Measurements from ENCODE around the gene CCNJL. TPM values are rescaled to one million over a fixed set of nuclear protein-coding genes. Genes with fewer than 3 reads are reported as not detected.

CCNJL gene
- polyA plus RNA-seq, 2 donors = 0.44 to 0.59 TPM

GRCh38 chr5:160315968-160316367 is 3.6 kb upstream of the CCNJL start:
- peaks cover 0 to 5% of the 10 kb centered on the region in 2 donors for H3K4me1 ChIP-seq (ENCODE audit: control insufficient read depth in 2 of 2, insufficient read depth in 2 of 2, low read length in 1 of 2)
- H3K4me3 ChIP-seq (ENCODE audit: low read depth in 1 of 2, low read length in 2 of 2) = no peak overlapping the region
- no peaks in the 10 kb centered on the region for H3K9me3 ChIP-seq (ENCODE audit: control insufficient read depth in 2 of 2, insufficient read depth in 1 of 2, low read depth in 1 of 2, low read length in 1 of 2)
- H3K27ac ChIP-seq (ENCODE audit: low read depth in 2 of 2, low read length in 1 of 2) = no peak overlapping the region
- H3K36me3 ChIP-seq (ENCODE audit: control insufficient read depth in 2 of 2, insufficient read depth in 2 of 2, low read length in 1 of 2) = no peaks in the 10 kb centered on the region
- H3K27me3 ChIP-seq (ENCODE audit: control insufficient read depth in 1 of 2, insufficient read depth in 2 of 2, low read length in 2 of 2) = peaks cover 0 to 9% of the 10 kb centered on the region in 2 donors
- WGBS, 2 donors = 26 to 28% methylated on average over 1 of the region's 1 CpG

- Histone ChIP-seq H3K36me3 (ENCODE audit: control insufficient read depth in 2 of 2, insufficient read depth in 2 of 2, low read length in 1 of 2) (no peaks in the 10 kb centered on the region), H3K9me3 (ENCODE audit: control insufficient read depth in 2 of 2, insufficient read depth in 1 of 2, low read depth in 1 of 2, low read length in 1 of 2) (no peaks in the 10 kb centered on the region), H3K27ac (ENCODE audit: low read depth in 2 of 2, low read length in 1 of 2) (no peak overlapping the region), H3K27me3 (ENCODE audit: control insufficient read depth in 1 of 2, insufficient read depth in 2 of 2, low read length in 2 of 2) (peaks cover 0 to 9% of the 10 kb centered on the region in 2 donors), H3K4me3 (ENCODE audit: low read depth in 1 of 2, low read length in 2 of 2) (peak overlapping the region; percentile 53 to 59), H3K4me1 (ENCODE audit: control insufficient read depth in 2 of 2, insufficient read depth in 2 of 2, low read length in 1 of 2) (peaks cover 0 to 5% of the 10 kb centered on the region in 2 donors)
- 20 to 25% methylated on average over 8 of the region's 8 CpGs for WGBS, 2 donors
Observed at GRCh38 chr5:160312960-160313727, 780 bp upstream of the CCNJL start.

- no peaks in the 10 kb centered on the region for H3K9me3 ChIP-seq (ENCODE audit: control insufficient read depth in 2 of 2, insufficient read depth in 1 of 2, low read depth in 1 of 2, low read length in 1 of 2)
- H3K27ac ChIP-seq (ENCODE audit: low read depth in 2 of 2, low read length in 1 of 2) = no peak overlapping the region
- H3K4me3 ChIP-seq (ENCODE audit: low read depth in 1 of 2, low read length in 2 of 2) = peak overlapping the region; percentile 53 to 59
- WGBS, 2 donors = 5 to 7% methylated on average over 45 of the region's 45 CpGs
- H3K4me1 ChIP-seq (ENCODE audit: control insufficient read depth in 2 of 2, insufficient read depth in 2 of 2, low read length in 1 of 2) = peaks cover 0 to 5% of the 10 kb centered on the region in 2 donors
- peaks cover 0 to 9% of the 10 kb centered on the region in 2 donors for H3K27me3 ChIP-seq (ENCODE audit: control insufficient read depth in 1 of 2, insufficient read depth in 2 of 2, low read length in 2 of 2)
- H3K36me3 ChIP-seq (ENCODE audit: control insufficient read depth in 2 of 2, insufficient read depth in 2 of 2, low read length in 1 of 2) = no peaks in the 10 kb centered on the region
Observed at GRCh38 chr5:160311491-160312133, 752 bp downstream of the CCNJL start.

DNA sequence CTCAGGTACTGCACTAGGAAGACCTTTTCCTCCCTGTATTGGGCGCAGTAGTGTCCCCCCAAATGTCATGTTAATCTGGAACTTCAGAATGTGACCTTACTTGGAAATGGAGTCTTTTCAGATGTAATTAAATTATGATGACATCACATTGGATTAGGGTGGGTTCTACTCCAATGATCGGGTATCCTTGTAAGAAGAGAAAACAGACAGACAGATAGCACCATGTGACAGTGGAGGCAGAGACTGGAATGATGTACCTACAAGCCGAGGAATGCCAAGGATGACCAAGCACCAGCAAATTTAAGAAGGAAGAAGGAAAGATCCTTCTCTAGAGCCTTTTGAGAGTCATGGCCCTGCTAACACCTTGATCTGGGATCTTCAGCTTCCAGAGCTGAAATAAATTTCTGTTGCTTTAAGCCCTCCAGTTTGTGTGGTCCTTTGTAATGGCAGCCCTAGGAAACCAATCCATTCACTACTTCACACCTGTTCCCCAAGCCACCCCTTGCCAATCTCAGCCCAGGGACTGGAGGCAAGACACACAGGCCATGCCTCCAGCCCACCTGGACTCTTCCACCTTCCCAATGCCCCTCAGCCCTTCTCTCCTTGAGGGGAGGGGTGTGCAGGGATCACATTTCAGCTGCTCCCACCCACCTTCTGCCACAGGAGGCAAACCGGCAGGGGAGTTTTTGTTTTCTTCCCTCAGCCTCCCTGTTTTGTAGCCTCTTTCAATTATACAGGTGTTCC is 1.6 kb downstream of the CCNJL start:
- 94% methylated on average over 4 of the region's 4 CpGs for WGBS, 2 donors
- H3K4me3 ChIP-seq (ENCODE audit: low read depth in 1 of 2, low read length in 2 of 2) = no peak overlapping the region
- peaks cover 0 to 5% of the 10 kb centered on the region in 2 donors for H3K4me1 ChIP-seq (ENCODE audit: control insufficient read depth in 2 of 2, insufficient read depth in 2 of 2, low read length in 1 of 2)
- no peaks in the 10 kb centered on the region for H3K36me3 ChIP-seq (ENCODE audit: control insufficient read depth in 2 of 2, insufficient read depth in 2 of 2, low read length in 1 of 2)
- peaks cover 0 to 9% of the 10 kb centered on the region in 2 donors for H3K27me3 ChIP-seq (ENCODE audit: control insufficient read depth in 1 of 2, insufficient read depth in 2 of 2, low read length in 2 of 2)
- H3K27ac ChIP-seq (ENCODE audit: low read depth in 2 of 2, low read length in 1 of 2) = no peak overlapping the region
- H3K9me3 ChIP-seq (ENCODE audit: control insufficient read depth in 2 of 2, insufficient read depth in 1 of 2, low read depth in 1 of 2, low read length in 1 of 2) = no peaks in the 10 kb centered on the region

- Histone ChIP-seq H3K27me3 (ENCODE audit: control insufficient read depth in 1 of 2, insufficient read depth in 2 of 2, low read length in 2 of 2) (peaks cover 0 to 9% of the 10 kb centered on the region in 2 donors), H3K9me3 (ENCODE audit: control insufficient read depth in 2 of 2, insufficient read depth in 1 of 2, low read depth in 1 of 2, low read length in 1 of 2) (no peaks in the 10 kb centered on the region), H3K4me3 (ENCODE audit: low read depth in 1 of 2, low read length in 2 of 2) (no peak overlapping the region), H3K36me3 (ENCODE audit: control insufficient read depth in 2 of 2, insufficient read depth in 2 of 2, low read length in 1 of 2) (no peaks in the 10 kb centered on the region), H3K4me1 (ENCODE audit: control insufficient read depth in 2 of 2, insufficient read depth in 2 of 2, low read length in 1 of 2) (peaks cover 0 to 5% of the 10 kb centered on the region in 2 donors), H3K27ac (ENCODE audit: low read depth in 2 of 2, low read length in 1 of 2) (no peak overlapping the region)
- 78% methylated on average over 4 of the region's 4 CpGs for WGBS, 2 donors
Observed at GRCh38 chr5:160310140-160310539, 2.2 kb downstream of the CCNJL start.

DNA sequence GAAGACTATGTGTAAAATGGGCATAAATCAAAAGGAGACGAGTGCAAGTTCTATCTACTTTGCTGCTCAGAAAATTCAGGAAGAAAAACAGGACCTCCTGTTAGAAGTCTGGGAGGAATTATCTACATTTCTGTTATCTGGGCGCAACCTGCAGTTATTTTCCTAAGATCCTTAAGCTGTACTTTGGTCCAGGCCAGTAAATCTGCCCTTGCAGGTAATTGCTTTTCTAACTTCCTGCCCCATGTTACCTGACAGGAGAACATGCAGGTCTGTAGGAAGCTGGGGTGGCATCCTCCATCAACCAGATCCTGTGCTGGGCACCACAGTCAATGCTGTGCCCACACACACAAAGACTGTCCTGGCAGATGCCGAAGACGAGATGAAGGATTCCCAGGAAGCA is 5.7 kb downstream of the CCNJL start:
- no peak overlapping the region for H3K27ac ChIP-seq (ENCODE audit: low read depth in 2 of 2, low read length in 1 of 2)
- H3K27me3 ChIP-seq (ENCODE audit: control insufficient read depth in 1 of 2, insufficient read depth in 2 of 2, low read length in 2 of 2) = peaks cover 0 to 4% of the 10 kb centered on the region in 2 donors
- WGBS, 2 donors = 82 to 90% methylated on average over 4 of the region's 4 CpGs
- no peaks in the 10 kb centered on the region for H3K36me3 ChIP-seq (ENCODE audit: control insufficient read depth in 2 of 2, insufficient read depth in 2 of 2, low read length in 1 of 2)
- no peak overlapping the region for H3K4me3 ChIP-seq (ENCODE audit: low read depth in 1 of 2, low read length in 2 of 2)
- no peaks in the 10 kb centered on the region for H3K9me3 ChIP-seq (ENCODE audit: control insufficient read depth in 2 of 2, insufficient read depth in 1 of 2, low read depth in 1 of 2, low read length in 1 of 2)
- H3K4me1 ChIP-seq (ENCODE audit: control insufficient read depth in 2 of 2, insufficient read depth in 2 of 2, low read length in 1 of 2) = peaks cover 0 to 1% of the 10 kb centered on the region in 2 donors

GRCh38 chr5:160305319-160305718 is 7.0 kb downstream of the CCNJL start:
- Histone ChIP-seq H3K9me3 (ENCODE audit: control insufficient read depth in 2 of 2, insufficient read depth in 1 of 2, low read depth in 1 of 2, low read length in 1 of 2) (no peaks in the 10 kb centered on the region), H3K27ac (ENCODE audit: low read depth in 2 of 2, low read length in 1 of 2) (no peak overlapping the region), H3K4me3 (ENCODE audit: low read depth in 1 of 2, low read length in 2 of 2) (no peak overlapping the region), H3K4me1 (ENCODE audit: control insufficient read depth in 2 of 2, insufficient read depth in 2 of 2, low read length in 1 of 2) (no peaks in the 10 kb centered on the region), H3K36me3 (ENCODE audit: control insufficient read depth in 2 of 2, insufficient read depth in 2 of 2, low read length in 1 of 2) (no peaks in the 10 kb centered on the region), H3K27me3 (ENCODE audit: control insufficient read depth in 1 of 2, insufficient read depth in 2 of 2, low read length in 2 of 2) (no peaks in the 10 kb centered on the region)
- WGBS, 2 donors = 94 to 95% methylated on average over 10 of the region's 10 CpGs

- no peaks in the 10 kb centered on the region for H3K27me3 ChIP-seq (ENCODE audit: control insufficient read depth in 1 of 2, insufficient read depth in 2 of 2, low read length in 2 of 2)
- no peaks in the 10 kb centered on the region for H3K9me3 ChIP-seq (ENCODE audit: control insufficient read depth in 2 of 2, insufficient read depth in 1 of 2, low read depth in 1 of 2, low read length in 1 of 2)
- no peak overlapping the region for H3K4me3 ChIP-seq (ENCODE audit: low read depth in 1 of 2, low read length in 2 of 2)
- H3K36me3 ChIP-seq (ENCODE audit: control insufficient read depth in 2 of 2, insufficient read depth in 2 of 2, low read length in 1 of 2) = no peaks in the 10 kb centered on the region
- H3K27ac ChIP-seq (ENCODE audit: low read depth in 2 of 2, low read length in 1 of 2) = no peak overlapping the region
- WGBS, 2 donors = 48 to 56% methylated on average over 3 of the region's 3 CpGs
- no peaks in the 10 kb centered on the region for H3K4me1 ChIP-seq (ENCODE audit: control insufficient read depth in 2 of 2, insufficient read depth in 2 of 2, low read length in 1 of 2)
Observed at GRCh38 chr5:160303690-160304089, 8.7 kb downstream of the CCNJL start.

DNA sequence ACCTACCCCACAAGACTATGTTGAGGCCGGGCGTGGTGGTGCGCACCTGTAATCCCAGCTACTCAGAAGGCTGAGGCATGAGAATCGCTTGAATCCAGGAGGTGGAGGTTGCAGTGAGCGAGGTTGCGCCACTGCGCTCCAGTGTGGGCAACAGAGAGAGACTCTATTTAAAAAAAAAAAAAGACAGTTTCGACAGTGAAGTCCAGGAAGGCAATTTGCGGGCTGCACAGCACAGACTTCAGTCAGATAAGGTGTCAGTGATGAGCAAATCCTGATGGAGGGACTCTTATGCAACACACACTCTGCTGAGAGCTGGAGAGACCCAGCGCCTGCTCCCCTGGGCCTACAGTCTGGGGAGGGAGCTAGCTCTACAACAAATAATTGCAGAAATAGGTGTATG is 14.2 kb downstream of the CCNJL start:
- Histone ChIP-seq H3K4me3 (ENCODE audit: low read depth in 1 of 2, low read length in 2 of 2) (no peak overlapping the region), H3K36me3 (ENCODE audit: control insufficient read depth in 2 of 2, insufficient read depth in 2 of 2, low read length in 1 of 2) (no peaks in the 10 kb centered on the region), H3K9me3 (ENCODE audit: control insufficient read depth in 2 of 2, insufficient read depth in 1 of 2, low read depth in 1 of 2, low read length in 1 of 2) (no peaks in the 10 kb centered on the region), H3K4me1 (ENCODE audit: control insufficient read depth in 2 of 2, insufficient read depth in 2 of 2, low read length in 1 of 2) (no peaks in the 10 kb centered on the region), H3K27ac (ENCODE audit: low read depth in 2 of 2, low read length in 1 of 2) (no peak overlapping the region), H3K27me3 (ENCODE audit: control insufficient read depth in 1 of 2, insufficient read depth in 2 of 2, low read length in 2 of 2) (no peaks in the 10 kb centered on the region)
- WGBS, 2 donors = 95% methylated on average over 10 of the region's 10 CpGs

Data from esophagus (tissue), 2 donors.